GM12875 (cell line): Measurements from ENCODE around the gene ARMC5.
"Not testable (repeated sequence)": the region's sequence is repeated elsewhere in the genome, so short reads cannot be mapped to it uniquely, and the experiment has no call there.

Source experiments
- H3K4me3 ChIP-seq: one replicate; pipeline ENCODE4 v1.5.1; 2011; ENCODE audit warnings: low read depth, low read length, control low read depth
- CTCF ChIP-seq: IDR thresholded peaks from 2 replicates; pipeline ENCODE4 v1.5.1; 2011; ENCODE audit warnings: low read depth, mild to moderate bottlenecking, control low read depth, inconsistent platforms, low read length, moderate library complexity, borderline replicate concordance; ENCODE audit not compliant: insufficient read depth

Gene ARMC5

DNA sequence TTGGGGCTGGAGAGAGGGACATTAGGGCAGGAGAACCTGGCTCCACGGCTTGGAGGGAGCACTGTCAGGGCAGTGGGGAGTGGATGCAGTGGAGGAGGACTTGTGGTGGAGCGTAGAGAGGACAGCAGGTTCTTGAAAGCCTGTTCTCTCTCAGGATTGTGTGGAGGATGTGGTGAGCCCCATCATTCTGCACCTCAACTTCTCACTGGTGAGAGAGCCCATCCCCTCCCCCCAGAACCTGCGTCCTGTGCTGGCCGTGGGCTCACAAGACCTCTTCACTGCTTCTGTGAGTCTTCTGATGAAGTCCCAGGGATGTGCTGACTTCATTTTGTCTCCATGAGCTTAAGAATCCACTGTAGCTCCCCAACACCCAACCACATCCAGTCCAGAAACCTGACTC, 44.6 kb upstream of the ARMC5 start:
- no peak overlapping the region for H3K4me3 ChIP-seq
- no peak for TF ChIP-seq CTCF

DNA sequence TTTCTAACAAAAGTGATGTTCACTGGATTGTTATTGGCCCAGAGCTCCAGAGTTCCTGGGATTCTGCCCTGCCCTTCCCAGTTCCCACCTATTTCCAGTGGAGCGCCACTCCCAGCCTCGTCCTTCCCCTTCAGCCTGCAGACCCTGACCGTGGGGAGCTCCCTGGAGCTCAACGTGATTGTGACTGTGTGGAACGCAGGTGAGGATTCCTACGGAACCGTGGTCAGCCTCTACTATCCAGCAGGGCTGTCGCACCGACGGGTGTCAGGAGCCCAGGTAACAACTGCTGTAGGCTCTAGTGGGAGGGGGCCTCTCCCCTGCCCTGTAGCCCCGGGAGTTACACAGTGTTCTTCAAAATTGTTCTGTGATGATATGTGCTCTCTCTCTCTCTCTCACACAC, 42.9 kb upstream of the ARMC5 start:
- no peak overlapping the region for H3K4me3 ChIP-seq
- no peak for TF ChIP-seq CTCF

- H3K4me3 ChIP-seq, result not testable (repeated sequence)
These were observed 42.3 kb upstream of the ARMC5 start for GRCh38 chr16:31417036-31417435.

GRCh38 chr16:31417916-31418315, 41.4 kb upstream of the ARMC5 start:
- H3K4me3 ChIP-seq, result no peak overlapping the region
- no peak for TF ChIP-seq CTCF

GRCh38 chr16:31420037-31420436, 39.3 kb upstream of the ARMC5 start:
- no peak overlapping the region for H3K4me3 ChIP-seq
- no peak for TF ChIP-seq CTCF

GRCh38 chr16:31421587-31421986, 37.7 kb upstream of the ARMC5 start:
- H3K4me3 ChIP-seq, result no peak overlapping the region
- TF ChIP-seq CTCF, result no peak

- H3K4me3 ChIP-seq, result no peak overlapping the region
- no peak for TF ChIP-seq CTCF
These were observed 36.1 kb upstream of the ARMC5 start for GRCh38 chr16:31423241-31423640.

GRCh38 chr16:31423801-31424200, 35.5 kb upstream of the ARMC5 start:
- TF ChIP-seq CTCF, result no peak
- H3K4me3 ChIP-seq, result no peak overlapping the region
